Activated naive CD4-positive, alpha-beta T cell treated with anti-CD3 and anti-CD28 coated beads, Interleukin-2, amount 10 ng/mL, durations not matched to agents 7 days and 5 days (primary cell): ENCODE results near the gene SLC1A3.

Experiments used
- CTCF ChIA-PET: fragments of 350-600 bp; sonication (Branson Sonifier 250); formaldehyde crosslinking; loops from one replicate; lab custom pipeline; 2021; ENCODE audit warnings: antibody characterized with exemption; lab: Charles Lee
- DNase-seq: peaks from one replicate; pipeline ENCODE4 v3.0.0-alpha.2; 2020
- H3K27ac Mint-ChIP-seq: one replicate; pipeline ENCODE4 v1.8.0; 2021; ENCODE audit warnings: mild to moderate bottlenecking, moderate library complexity, mixed read lengths
- H3K27me3 Mint-ChIP-seq: one replicate; pipeline ENCODE4 v1.8.0; 2021; ENCODE audit warnings: mild to moderate bottlenecking, mixed read lengths
- H3K36me3 Mint-ChIP-seq: one replicate; pipeline ENCODE4 v1.8.0; 2021; ENCODE audit warnings: mixed read lengths
- H3K4me1 Mint-ChIP-seq: one replicate; pipeline ENCODE4 v1.8.0; 2021; ENCODE audit warnings: mixed read lengths
- H3K4me3 Mint-ChIP-seq: one replicate; pipeline ENCODE4 v1.8.0; 2021; ENCODE audit warnings: mild to moderate bottlenecking, moderate library complexity, mixed read lengths
- H3K9me3 Mint-ChIP-seq: one replicate; pipeline ENCODE4 v1.8.0; 2021; ENCODE audit warnings: mixed read lengths

Gene SLC1A3

DNA sequence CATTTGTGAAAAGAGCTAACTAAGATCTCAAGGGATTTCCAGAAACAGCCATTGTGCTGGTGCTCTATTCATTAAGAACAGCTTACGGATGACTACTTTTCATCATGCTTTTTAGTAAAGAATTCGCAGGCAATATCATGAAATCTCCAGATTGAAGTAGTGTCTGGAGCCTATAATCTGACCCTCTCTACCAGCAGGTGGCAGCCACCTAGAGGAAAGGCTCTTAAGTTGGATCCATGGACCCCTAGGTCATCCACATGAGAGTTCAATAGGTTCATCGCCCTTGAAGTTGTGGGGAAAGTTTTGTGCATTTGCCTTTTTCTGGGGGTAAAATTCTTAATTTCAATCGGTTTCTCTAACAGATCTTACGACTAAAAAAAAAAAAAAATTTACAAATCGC lies 82.3 kb downstream of the SLC1A3 start:
- Mint-ChIP-seq H3K27me3 (peaks cover 39% of the 10 kb centered on the region), H3K9me3 (no peaks in the 10 kb centered on the region), H3K4me3 (no peak overlapping the region), H3K4me1 (peaks cover 10% of the 10 kb centered on the region), H3K27ac (no peak overlapping the region), H3K36me3 (no peaks in the 10 kb centered on the region)
- CTCF ChIA-PET, result interaction anchor here (1.0 kb wide), 1 partner anchor 316 kb away, joined by 4 read pairs; no protein-coding TSS in a partner anchor
- DNase-seq, result peak; percentile 25

DNA sequence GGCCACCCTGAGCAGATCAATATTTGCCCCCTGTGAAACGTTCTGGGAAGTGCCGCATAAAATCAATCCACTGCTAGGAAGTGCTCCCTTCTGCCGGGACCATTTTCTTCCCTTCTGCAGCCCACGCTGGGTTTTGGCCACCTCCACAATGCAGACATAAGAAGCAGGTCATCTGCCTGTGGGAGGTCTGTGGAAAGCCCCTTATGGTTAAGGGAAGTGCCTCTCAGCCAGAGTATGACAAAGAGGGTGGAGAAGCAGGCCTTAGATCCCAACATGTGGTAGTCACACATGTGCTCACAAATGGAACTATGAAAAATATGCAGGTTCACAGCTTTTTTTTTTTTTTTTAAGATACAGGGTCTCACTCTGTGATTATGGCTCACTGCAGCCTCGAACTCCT lies 82.8 kb downstream of the SLC1A3 start:
- no peaks in the 10 kb centered on the region for H3K9me3 Mint-ChIP-seq
- CTCF ChIA-PET, result interaction anchor here (1.0 to 2.3 kb wide), 3 partner anchors 11 to 316 kb away, joined by 3 to 13 read pairs (median 4); no protein-coding TSS in a partner anchor
- no peak overlapping the region for H3K27ac Mint-ChIP-seq
- peaks cover 40% of the 10 kb centered on the region for H3K27me3 Mint-ChIP-seq
- no peak for DNase-seq
- no peak overlapping the region for H3K4me3 Mint-ChIP-seq
- H3K36me3 Mint-ChIP-seq, result no peaks in the 10 kb centered on the region
- H3K4me1 Mint-ChIP-seq, result peaks cover 10% of the 10 kb centered on the region

DNA sequence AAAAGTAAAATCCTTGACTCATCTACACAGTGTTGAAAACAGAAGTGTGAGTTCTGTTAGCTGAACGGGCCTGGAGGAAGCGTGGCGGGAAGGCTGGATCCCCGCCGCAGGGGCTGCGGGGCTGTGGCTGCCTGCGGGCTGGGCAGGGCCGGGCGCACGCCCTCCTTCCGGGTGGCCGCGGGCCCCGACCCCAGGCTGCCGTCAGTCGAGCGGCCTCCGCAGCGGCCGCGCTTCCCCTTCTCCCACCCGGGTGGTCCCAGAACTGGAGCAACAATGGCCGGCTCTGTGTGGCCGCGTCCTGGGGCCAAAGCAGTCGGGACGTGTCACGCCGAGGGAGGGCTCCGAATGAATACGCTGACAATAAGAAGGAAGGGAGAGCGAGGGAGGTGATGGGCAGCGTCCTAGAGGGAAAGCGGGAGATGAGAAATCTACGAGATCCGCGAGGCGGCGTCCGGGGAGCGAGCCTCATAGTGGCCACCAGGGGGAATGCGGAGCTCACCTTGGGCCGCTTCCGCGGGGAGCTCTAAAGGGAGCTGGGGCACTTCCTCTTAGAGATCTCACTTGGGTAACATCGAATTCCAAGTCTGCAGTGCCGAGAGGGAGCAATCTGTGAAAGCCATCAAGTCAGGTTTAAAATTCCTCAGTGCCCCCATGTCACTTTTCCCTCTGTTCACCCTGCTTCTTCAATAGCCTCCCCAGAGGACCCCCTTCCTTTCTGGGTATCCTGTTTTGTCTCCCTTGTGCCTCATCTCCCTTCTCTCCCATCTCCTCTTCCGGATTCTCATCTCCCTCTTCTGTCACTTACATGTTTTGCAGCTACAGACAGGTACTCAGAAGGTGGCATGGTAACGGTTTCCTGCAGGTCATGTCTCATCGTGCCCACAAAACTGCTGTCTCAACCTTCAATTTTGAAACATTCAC lies 83.9 kb downstream of the SLC1A3 start:
- peak; percentile 74 for DNase-seq
- H3K9me3 Mint-ChIP-seq, result no peaks in the 10 kb centered on the region
- H3K27me3 Mint-ChIP-seq, result peaks cover 46% of the 10 kb centered on the region
- CTCF ChIA-PET, result interaction anchor here (0.6 to 2.3 kb wide), 13 partner anchors 10 to 608 kb away, joined by 3 to 13 read pairs (median 3); partner anchors contain the start of genes NADK2 and RANBP3L
- H3K27ac Mint-ChIP-seq, result no peak overlapping the region
- H3K36me3 Mint-ChIP-seq, result no peaks in the 10 kb centered on the region
- H3K4me1 Mint-ChIP-seq, result peaks cover 10% of the 10 kb centered on the region
- H3K4me3 Mint-ChIP-seq, result peak overlapping the region; percentile 77

DNA sequence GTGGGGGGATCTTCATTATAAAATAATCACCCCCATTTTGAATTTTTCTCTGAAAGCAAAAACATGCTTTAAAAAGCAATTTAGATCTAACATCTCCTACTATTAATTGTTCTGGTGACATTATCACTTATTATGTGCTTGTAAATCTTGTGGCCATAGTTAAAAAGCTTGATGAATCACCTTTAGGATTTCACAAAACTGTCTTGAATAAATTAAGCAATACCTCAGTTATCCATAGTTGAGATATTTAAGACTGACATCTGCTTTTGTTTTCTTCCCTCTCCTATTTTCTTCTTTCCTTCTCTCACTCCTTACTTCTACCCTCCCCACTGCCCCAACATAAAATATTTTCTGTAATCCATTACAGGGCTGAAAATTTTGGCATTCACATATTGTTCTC lies 84.8 kb downstream of the SLC1A3 start:
- H3K9me3 Mint-ChIP-seq, result no peaks in the 10 kb centered on the region
- no peaks in the 10 kb centered on the region for H3K36me3 Mint-ChIP-seq
- peaks cover 46% of the 10 kb centered on the region for H3K27me3 Mint-ChIP-seq
- DNase-seq, result no peak
- H3K4me1 Mint-ChIP-seq, result peaks cover 10% of the 10 kb centered on the region
- CTCF ChIA-PET, result interaction anchor here (0.8 to 2.3 kb wide), 7 partner anchors 9 to 612 kb away, joined by 3 to 13 read pairs (median 5); partner anchors contain the start of gene NADK2
- H3K4me3 Mint-ChIP-seq, result no peak overlapping the region
- H3K27ac Mint-ChIP-seq, result no peak overlapping the region

DNA sequence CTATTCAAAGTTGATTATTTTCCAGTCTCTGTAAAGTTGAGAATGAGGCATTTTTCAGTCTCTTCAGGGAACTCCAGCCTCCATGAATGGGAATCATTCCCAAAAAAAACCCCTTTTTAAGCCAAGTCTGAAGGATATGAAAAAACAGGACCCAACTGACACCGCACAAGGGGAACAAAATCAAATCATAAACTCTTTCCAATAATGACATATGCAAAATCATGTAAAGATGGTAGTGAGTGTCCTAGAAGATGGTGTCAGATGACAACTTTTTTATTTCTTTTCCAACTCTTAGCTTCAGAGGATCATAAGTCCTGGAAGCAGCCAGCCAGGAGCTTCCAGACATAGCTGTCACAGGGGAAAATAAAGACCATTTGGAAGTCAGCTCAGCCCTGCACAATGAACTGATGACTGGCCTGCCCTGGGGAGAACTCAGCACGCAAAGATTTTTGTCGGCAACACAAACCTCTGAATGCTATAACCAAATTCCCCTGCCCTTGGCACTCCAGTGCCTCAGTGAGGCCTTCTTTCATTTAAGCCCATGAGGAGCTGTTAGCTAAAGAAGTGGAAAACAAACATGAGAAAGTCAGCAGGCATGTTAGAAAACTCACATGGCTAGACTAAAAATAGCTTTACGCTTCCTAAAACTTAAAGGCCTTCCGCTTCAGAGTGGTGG lies 85.4 kb downstream of the SLC1A3 start:
- Mint-ChIP-seq H3K36me3 (no peaks in the 10 kb centered on the region), H3K27me3 (peaks cover 46% of the 10 kb centered on the region), H3K9me3 (no peaks in the 10 kb centered on the region), H3K4me3 (no peak overlapping the region), H3K27ac (no peak overlapping the region), H3K4me1 (peaks cover 10% of the 10 kb centered on the region)
- CTCF ChIA-PET, result interaction anchor here (0.8 to 2.3 kb wide), 6 partner anchors 9 to 613 kb away, joined by 3 to 13 read pairs (median 4); no protein-coding TSS in a partner anchor
- no peak for DNase-seq

DNA sequence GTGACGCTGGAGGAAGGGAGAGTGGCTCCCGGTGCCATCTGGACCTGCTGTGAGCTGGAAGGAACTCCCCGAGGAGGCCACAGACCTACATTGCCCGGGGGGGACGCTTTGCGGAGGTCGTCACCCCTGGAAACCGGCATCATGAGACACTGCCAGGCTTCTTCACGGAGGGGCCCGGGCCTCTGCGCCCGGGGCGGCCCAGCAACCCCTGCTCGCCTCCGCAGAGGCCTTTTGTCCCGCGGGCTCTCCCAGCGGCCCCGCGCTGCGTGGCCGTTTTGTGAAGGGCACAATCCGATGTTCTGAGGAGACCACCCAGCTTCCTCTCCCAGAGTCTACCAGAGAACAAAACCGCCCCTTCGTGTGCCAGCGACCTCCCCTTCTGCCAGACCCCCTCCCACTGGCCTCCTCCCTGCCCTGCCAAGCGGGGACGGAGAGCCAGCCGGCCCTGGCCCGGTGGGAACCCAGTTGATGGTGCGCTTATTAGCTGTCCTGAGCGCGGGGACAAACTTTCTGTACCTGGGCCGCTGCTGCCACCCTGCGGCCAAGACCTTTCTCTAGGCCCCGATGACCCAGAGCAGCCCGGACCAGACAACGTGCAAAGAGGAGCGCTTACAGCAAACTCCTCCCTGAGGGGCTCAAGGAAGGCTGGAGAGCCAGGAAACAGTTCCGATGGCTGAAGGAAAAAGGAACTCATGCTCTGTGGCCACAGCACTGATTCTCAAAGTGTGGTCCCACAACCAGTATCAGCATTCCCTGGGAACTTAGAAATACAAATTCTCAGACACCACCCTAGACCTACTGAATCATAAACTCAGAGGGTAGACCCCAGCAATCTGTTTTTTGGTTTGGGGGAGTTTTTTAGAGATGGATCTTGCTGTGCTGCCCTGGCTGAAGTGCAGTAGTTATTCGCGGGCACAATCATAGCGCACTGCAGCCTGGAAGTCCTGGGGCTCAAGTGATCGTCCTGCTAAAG lies 86.7 kb downstream of the SLC1A3 start:
- no peak overlapping the region for H3K4me3 Mint-ChIP-seq

DNA sequence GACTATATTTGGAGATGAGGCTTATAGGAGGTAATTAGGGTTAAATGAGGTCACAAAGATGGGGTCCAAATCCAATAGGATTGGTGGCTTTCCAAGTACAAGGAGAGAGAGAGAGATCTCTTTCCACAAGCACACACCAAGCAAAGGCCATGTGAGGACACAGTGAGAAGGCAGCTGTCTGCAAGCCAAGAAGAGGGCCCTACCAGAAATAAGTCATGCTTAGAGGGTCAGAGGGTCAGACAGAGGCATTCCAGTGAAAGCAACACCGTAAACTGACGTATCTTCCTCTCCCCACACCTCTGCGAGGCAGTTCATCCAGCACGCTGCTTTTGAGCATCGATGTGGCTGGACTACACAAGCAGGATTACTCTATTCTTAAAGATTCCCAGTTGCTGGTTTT lies 87.9 kb downstream of the SLC1A3 start:
- no peak for DNase-seq
- H3K4me3 Mint-ChIP-seq, result no peak overlapping the region
- no peak overlapping the region for H3K27ac Mint-ChIP-seq
- H3K4me1 Mint-ChIP-seq, result peaks cover 10% of the 10 kb centered on the region
- CTCF ChIA-PET, result interaction anchor here (1.2 to 2.0 kb wide), 2 partner anchors 189 to 453 kb away, joined by 4 to 5 read pairs; partner anchors contain the start of gene NADK2
- H3K36me3 Mint-ChIP-seq, result no peaks in the 10 kb centered on the region
- H3K9me3 Mint-ChIP-seq, result no peaks in the 10 kb centered on the region
- peaks cover 50% of the 10 kb centered on the region for H3K27me3 Mint-ChIP-seq

More for the DNA sequence above, 86.7 kb downstream of the SLC1A3 start:
- Mint-ChIP-seq H3K9me3 (no peaks in the 10 kb centered on the region), H3K27me3 (peaks cover 50% of the 10 kb centered on the region), H3K36me3 (no peaks in the 10 kb centered on the region), H3K27ac (no peak overlapping the region), H3K4me1 (peaks cover 10% of the 10 kb centered on the region)
- peak; percentile 48 for DNase-seq
- CTCF ChIA-PET, result interaction anchor here (0.8 to 2.0 kb wide), 4 partner anchors 188 to 452 kb away, joined by 3 to 6 read pairs (median 4); partner anchors contain the start of gene NADK2

DNA sequence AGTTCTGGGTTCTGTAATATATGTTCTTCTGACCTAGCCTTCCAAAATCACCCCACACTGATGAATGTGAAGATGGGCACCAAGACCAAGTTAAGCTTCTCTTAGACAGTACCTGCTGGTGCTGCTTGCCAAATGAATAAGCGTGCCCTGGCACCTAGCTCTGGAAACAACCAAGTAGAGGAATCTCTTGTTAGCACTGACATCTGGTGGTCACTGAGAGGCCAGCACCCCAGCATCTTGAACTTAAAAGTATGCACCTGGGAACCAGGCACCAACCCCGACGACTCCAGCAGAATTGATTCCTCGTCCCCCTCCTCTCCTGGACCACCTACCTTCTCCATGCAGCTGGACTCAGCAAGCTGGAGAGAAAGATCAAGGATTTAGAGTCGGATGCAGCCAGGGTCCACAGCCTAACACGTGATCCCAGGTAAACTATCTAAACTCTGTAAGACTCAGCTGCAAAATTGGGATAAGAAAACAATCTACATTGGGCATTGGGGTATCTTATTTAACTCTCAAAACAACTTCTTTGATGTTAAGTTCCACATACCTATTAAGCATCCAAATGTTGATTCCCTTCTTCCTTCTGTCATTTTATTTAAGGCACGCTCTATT lies 89.8 kb downstream of the SLC1A3 start:
- CTCF ChIA-PET, result interaction anchor here (0.7 to 2.1 kb wide), 14 partner anchors 9 to 617 kb away, joined by 3 to 8 read pairs (median 3); partner anchors contain the start of gene NADK2

DNA sequence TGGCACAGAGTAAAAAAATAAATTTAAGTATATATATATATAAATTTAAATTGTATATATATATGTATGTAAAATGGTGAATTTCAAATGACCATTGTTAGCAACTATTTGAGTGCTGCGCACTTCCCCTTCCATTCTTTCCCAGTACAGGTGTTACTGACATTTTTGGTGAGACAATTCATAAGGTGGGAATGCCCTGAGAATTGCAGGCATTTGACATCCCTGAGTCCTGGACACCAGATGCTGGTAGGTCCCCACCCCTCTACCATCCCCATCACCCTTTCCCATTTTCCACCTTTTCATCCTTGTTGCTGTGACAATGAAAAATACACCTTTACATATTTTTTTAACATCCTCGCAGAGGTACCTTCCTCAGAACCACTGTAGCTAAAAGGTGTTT lies 91.6 kb downstream of the SLC1A3 start:
- Mint-ChIP-seq H3K36me3 (no peaks in the 10 kb centered on the region), H3K27ac (no peak overlapping the region), H3K4me3 (no peak overlapping the region), H3K27me3 (peaks cover 22% of the 10 kb centered on the region), H3K9me3 (no peaks in the 10 kb centered on the region), H3K4me1 (no peaks in the 10 kb centered on the region)
- CTCF ChIA-PET, result no interaction called here
- DNase-seq, result no peak

More for the DNA sequence above, 89.8 kb downstream of the SLC1A3 start:
- peak; percentile 54 for DNase-seq
- Mint-ChIP-seq H3K27me3 (peaks cover 40% of the 10 kb centered on the region), H3K9me3 (no peaks in the 10 kb centered on the region), H3K27ac (no peak overlapping the region), H3K36me3 (no peaks in the 10 kb centered on the region), H3K4me3 (no peak overlapping the region), H3K4me1 (no peaks in the 10 kb centered on the region)

DNA sequence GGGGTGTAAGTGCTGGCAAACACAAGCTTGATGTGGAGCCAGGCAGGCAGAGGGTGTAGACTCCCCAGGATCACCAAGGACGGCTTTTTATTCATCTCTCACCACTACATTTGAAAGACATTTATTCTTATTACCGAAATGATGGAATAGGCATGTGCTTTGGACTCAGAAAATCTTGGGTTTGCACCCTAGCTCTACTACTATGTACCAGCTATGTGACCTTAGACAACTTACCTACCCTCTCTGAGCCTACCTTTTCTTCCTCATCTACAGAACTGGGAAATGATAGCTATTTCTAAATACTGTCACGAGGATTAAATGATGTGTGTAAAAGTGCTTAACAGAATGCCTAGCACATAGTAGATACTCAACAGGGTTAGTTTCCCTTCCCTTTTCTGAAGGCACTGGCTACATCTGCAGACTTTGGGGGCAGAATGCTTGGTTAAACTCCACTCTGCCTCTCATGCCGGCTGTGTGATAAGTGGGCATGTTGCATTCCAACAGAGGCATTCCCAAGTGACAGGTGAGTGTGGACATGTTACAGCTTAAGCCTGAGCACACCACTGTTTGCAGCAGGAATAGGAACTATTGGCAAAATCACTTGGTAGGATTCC lies 94.8 kb downstream of the SLC1A3 start:
- H3K27ac Mint-ChIP-seq, result no peak overlapping the region
- H3K4me3 Mint-ChIP-seq, result no peak overlapping the region
- H3K36me3 Mint-ChIP-seq, result no peaks in the 10 kb centered on the region
- H3K4me1 Mint-ChIP-seq, result no peaks in the 10 kb centered on the region
- peaks cover 10% of the 10 kb centered on the region for H3K27me3 Mint-ChIP-seq
- H3K9me3 Mint-ChIP-seq, result no peaks in the 10 kb centered on the region
- CTCF ChIA-PET, result interaction anchor here (1.4 to 2.9 kb wide), 2 partner anchors 11 to 204 kb away, joined by 3 to 13 read pairs; no protein-coding TSS in a partner anchor
- DNase-seq, result no peak

DNA sequence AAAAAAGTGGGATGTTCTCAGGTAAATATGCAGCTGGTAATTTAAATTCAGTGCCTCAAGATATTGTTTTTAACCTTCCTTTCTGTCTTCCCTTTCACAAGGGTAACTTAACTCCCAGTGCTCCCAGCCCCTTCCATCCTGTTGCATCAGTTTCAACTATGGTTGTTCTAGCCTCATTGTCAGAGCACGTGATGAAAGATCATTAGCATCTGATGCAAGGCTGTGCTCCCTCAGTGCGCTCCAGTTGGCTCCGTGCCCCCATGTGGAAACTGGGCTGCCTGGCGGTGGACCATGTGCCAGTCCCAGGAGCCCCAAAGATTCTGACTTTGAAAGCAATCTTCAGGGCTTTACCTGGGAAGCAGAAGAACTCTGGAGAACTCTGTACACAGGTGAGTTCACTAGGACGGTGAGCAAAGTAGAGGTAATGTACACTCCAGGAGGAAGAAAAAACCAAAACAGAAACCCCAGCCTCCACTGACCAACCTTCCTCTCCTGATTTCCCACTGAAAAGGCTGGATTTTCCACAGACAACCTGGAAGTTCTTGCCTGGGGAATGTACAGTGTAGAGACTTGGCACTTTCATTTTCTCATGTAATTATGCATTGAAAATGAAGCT lies 96.9 kb downstream of the SLC1A3 start:
- CTCF ChIA-PET, result interaction anchor here (0.6 kb wide), 1 partner anchor 65 kb away, joined by 3 read pairs; no protein-coding TSS in a partner anchor
- peaks cover 3% of the 10 kb centered on the region for H3K9me3 Mint-ChIP-seq

DNA sequence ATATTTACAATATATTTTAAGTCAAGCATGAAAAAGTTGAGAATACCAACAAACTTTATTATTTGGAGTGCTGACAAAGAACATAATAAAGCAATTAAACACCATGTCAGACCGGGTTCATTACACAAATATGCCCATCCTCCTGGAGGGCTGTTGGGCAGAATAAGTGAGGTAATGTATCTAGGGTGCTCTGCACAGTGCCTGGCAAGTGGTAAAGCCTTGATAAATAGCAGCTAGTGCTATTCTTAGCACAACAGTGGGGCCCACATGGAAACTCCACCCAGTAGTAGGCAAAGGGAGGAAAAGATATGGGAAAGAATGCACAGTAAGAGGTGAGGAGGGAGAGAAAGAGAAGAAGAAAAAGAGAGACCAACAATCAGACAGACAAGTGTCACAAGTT lies 97.7 kb downstream of the SLC1A3 start:
- CTCF ChIA-PET, result no interaction called here
- no peak overlapping the region for H3K27ac Mint-ChIP-seq

More for the DNA sequence above, 96.9 kb downstream of the SLC1A3 start:
- H3K27ac Mint-ChIP-seq, result no peak overlapping the region
- H3K4me3 Mint-ChIP-seq, result no peak overlapping the region
- peaks cover 10% of the 10 kb centered on the region for H3K27me3 Mint-ChIP-seq
- no peak for DNase-seq
- H3K4me1 Mint-ChIP-seq, result no peaks in the 10 kb centered on the region
- H3K36me3 Mint-ChIP-seq, result no peaks in the 10 kb centered on the region

More for the DNA sequence above, 97.7 kb downstream of the SLC1A3 start:
- H3K27me3 Mint-ChIP-seq, result peaks cover 10% of the 10 kb centered on the region
- H3K36me3 Mint-ChIP-seq, result no peaks in the 10 kb centered on the region
- H3K4me3 Mint-ChIP-seq, result no peak overlapping the region
- no peak for DNase-seq
- peaks cover 3% of the 10 kb centered on the region for H3K9me3 Mint-ChIP-seq
- H3K4me1 Mint-ChIP-seq, result no peaks in the 10 kb centered on the region
